IMR-90 (cell line): Measurements from ENCODE around the gene ACSS3. TPM values are rescaled to one million over a fixed set of nuclear protein-coding genes. Genes with fewer than 3 reads are reported as not detected.

ENCODE experiments used
- ATAC-seq: fragments of 200-7000 bp; cut with Tn5 transposase; 2 replicates; pipeline ENCODE4 v1.9.1; 2020; ENCODE audit warnings: low read depth, mild to moderate bottlenecking, moderate library complexity
- BruUV-seq: library from RNA; stranded (reverse); fragments of 400-500 nt; replicated peaks from 2 replicates; lab custom pipeline; 2021; lab: Mats Ljungman, UMichigan
- CTCF ChIA-PET: fragments of 300-600 bp; formaldehyde crosslinking; extraction: SDS; loops from one replicate; lab custom pipeline; 2021; ENCODE audit warnings: antibody characterized with exemption; lab: Yijun Ruan, JAX
- POLR2A ChIA-PET: fragments of 300-600 bp; sonication (Branson Sonifier 250); formaldehyde crosslinking; loops from one replicate; lab custom pipeline; 2022; ENCODE audit warnings: antibody characterized with exemption; ENCODE audit not compliant: unreplicated experiment; lab: Charles Lee
- DNase-seq: peaks from one replicate; pipeline ENCODE4 v3.0.0; 2013
- H2AFZ ChIP-seq: replicated peaks from 2 replicates; pipeline ENCODE3; 2013; ENCODE audit warnings: low read length, mild to moderate bottlenecking; ENCODE audit not compliant: poor library complexity
- H2AK5ac ChIP-seq: 2 replicates; pipeline ENCODE4 v1.6.1; 2013; ENCODE audit warnings: low read depth, low read length, inconsistent platforms
- H2AK9ac ChIP-seq: replicated peaks from 2 replicates; pipeline ENCODE3; 2013; ENCODE audit warnings: mild to moderate bottlenecking, low read depth, low read length, moderate library complexity; ENCODE audit not compliant: poor library complexity
- H2BK120ac ChIP-seq: 2 replicates; pipeline ENCODE4 v1.6.1; 2013; ENCODE audit warnings: low read depth, low read length, inconsistent platforms
- H2BK15ac ChIP-seq: 3 replicates; pipeline ENCODE4 v1.6.1; 2013; ENCODE audit warnings: low read depth, low read length, inconsistent platforms
- H2BK20ac ChIP-seq: 2 replicates; pipeline ENCODE4 v1.6.1; 2013; ENCODE audit warnings: low read depth, mild to moderate bottlenecking, inconsistent platforms, low read length, moderate library complexity
- H2BK5ac ChIP-seq: 2 replicates; pipeline ENCODE4 v1.6.1; 2013; ENCODE audit warnings: mild to moderate bottlenecking, low read depth, low read length, inconsistent platforms; ENCODE audit not compliant: poor library complexity, severe bottlenecking
- H3K14ac ChIP-seq: replicated peaks from 2 replicates; pipeline ENCODE4 v1.6.1; 2013; ENCODE audit warnings: low read depth, low read length, inconsistent platforms
- H3K18ac ChIP-seq: 2 replicates; pipeline ENCODE4 v1.6.1; 2013; ENCODE audit warnings: low read depth, low read length, control low read depth
- H3K23ac ChIP-seq: 2 replicates; pipeline ENCODE4 v1.6.1; 2013; ENCODE audit warnings: low read depth, low read length, inconsistent platforms
- H3K27ac ChIP-seq: 2 replicates; pipeline ENCODE4 v1.5.1; 2013; ENCODE audit warnings: mild to moderate bottlenecking, control low read depth, low read length; ENCODE audit not compliant: insufficient read depth
- H3K27me3 ChIP-seq: 2 replicates; pipeline ENCODE4 v1.6.1; 2013; ENCODE audit warnings: low read length; ENCODE audit not compliant: control insufficient read depth, insufficient read depth
- H3K36me3 ChIP-seq: 2 replicates; pipeline ENCODE4 v1.6.1; 2013; ENCODE audit warnings: low read length, mixed read lengths; ENCODE audit not compliant: control insufficient read depth, insufficient read depth
- H3K4ac ChIP-seq: 2 replicates; pipeline ENCODE4 v1.6.1; 2013; ENCODE audit warnings: low read depth, low read length, inconsistent platforms
- H3K4me1 ChIP-seq: 2 replicates; pipeline ENCODE4 v1.6.1; 2013; ENCODE audit warnings: low read length, mixed read lengths; ENCODE audit not compliant: control insufficient read depth, insufficient read depth
- H3K4me2 ChIP-seq: 2 replicates; pipeline ENCODE4 v1.6.1; 2013; ENCODE audit warnings: low read depth, mild to moderate bottlenecking, control low read depth, low read length, moderate library complexity
- H3K4me3 ChIP-seq: 2 replicates; pipeline ENCODE4 v1.5.1; 2013; ENCODE audit warnings: low read depth, mild to moderate bottlenecking, control low read depth, low read length, moderate library complexity; ENCODE audit not compliant: insufficient read depth
- H3K56ac ChIP-seq: 2 replicates; pipeline ENCODE4 v1.6.1; 2013; ENCODE audit warnings: low read length, inconsistent platforms; ENCODE audit not compliant: insufficient read depth; ENCODE audit errors: extremely low read depth
- H3K79me1 ChIP-seq, 2 experiments: 2 replicates each; pipeline ENCODE4 v1.6.1; 2013; ENCODE audit warnings: low read length in 2 of 2, inconsistent platforms in 1 of 2, low read depth in 1 of 2
- H3K9ac ChIP-seq: 2 replicates; pipeline ENCODE4 v1.6.1; 2013; ENCODE audit warnings: low read depth, low read length, control low read depth
- H3K9me1 ChIP-seq: 2 replicates; pipeline ENCODE4 v1.6.1; 2013; ENCODE audit warnings: low read length, inconsistent platforms; ENCODE audit not compliant: insufficient read depth
- H3K9me3 ChIP-seq: 2 replicates; pipeline ENCODE4 v1.6.1; 2013; ENCODE audit warnings: low read length; ENCODE audit not compliant: control insufficient read depth, insufficient read depth
- H4K20me1 ChIP-seq: 2 replicates; pipeline ENCODE4 v1.6.1; 2013; ENCODE audit warnings: low read length, inconsistent platforms; ENCODE audit not compliant: insufficient read depth
- H4K5ac ChIP-seq: 2 replicates; pipeline ENCODE4 v1.6.1; 2013; ENCODE audit warnings: mild to moderate bottlenecking, low read depth, low read length, control low read depth
- H4K8ac ChIP-seq, 2 experiments: 2 replicates each; pipeline ENCODE4 v1.6.1; 2013; ENCODE audit warnings: low read depth in 2 of 2, low read length in 2 of 2, control low read depth in 1 of 2, inconsistent platforms in 1 of 2
- H4K91ac ChIP-seq: 2 replicates; pipeline ENCODE4 v1.6.1; 2013; ENCODE audit warnings: low read depth, low read length, inconsistent platforms; ENCODE audit not compliant: insufficient read depth
- CEBPB ChIP-seq: IDR thresholded peaks from 2 replicates; pipeline ENCODE4 v1.6.1; 2012; ENCODE audit warnings: low read depth, low read length, improper control_type of control experiment
- CTCF ChIP-seq: conservative IDR thresholded peaks from 2 replicates; pipeline ENCODE4 v1.5.1; 2012; ENCODE audit warnings: mild to moderate bottlenecking, low read depth, low read length, improper control_type of control experiment
- ELK1 ChIP-seq: fragments of 150-350 bp; IDR thresholded peaks from 2 replicates; pipeline ENCODE4 v1.6.1; 2016; ENCODE audit warnings: low read depth, mild to moderate bottlenecking, low read length, moderate library complexity, borderline replicate concordance
- FOS ChIP-seq: fragments of 150-350 bp; IDR thresholded peaks from 2 replicates; pipeline ENCODE4 v1.6.1; 2016; ENCODE audit warnings: low read depth, low read length
- MAZ ChIP-seq: IDR thresholded peaks from 2 replicates; pipeline ENCODE4 v1.6.1; 2012; ENCODE audit warnings: low read depth, mild to moderate bottlenecking, low read length, improper control_type of control experiment, moderate library complexity, borderline replicate concordance
- POLR2A ChIP-seq: IDR thresholded peaks from 2 replicates; pipeline ENCODE4 v1.6.1; 2012; ENCODE audit warnings: mild to moderate bottlenecking, low read depth, low read length
- RAD21 ChIP-seq: IDR thresholded peaks from 2 replicates; pipeline ENCODE4 v1.6.1; 2012; ENCODE audit warnings: low read length, improper control_type of control experiment
- RFX5 ChIP-seq: IDR thresholded peaks from 2 replicates; pipeline ENCODE4 v1.8.0; 2012; ENCODE audit warnings: low read depth, mild to moderate bottlenecking, low read length, moderate library complexity
- SMC3 ChIP-seq: fragments of 150-350 bp; IDR thresholded peaks from 2 replicates; pipeline ENCODE4 v1.6.1; 2016; ENCODE audit warnings: low read depth, mild to moderate bottlenecking, antibody characterized with exemption, low read length, moderate library complexity
- WGBS, 2 experiments: methylation state at CpG; one replicate each; pipeline versions ENCODE4 v1.1.5 to v1.1.7; 2013; ENCODE audit warnings: missing lambda C conversion rate in 2 of 2; ENCODE audit not compliant: insufficient read length in 1 of 2; ENCODE audit errors: extremely low coverage in 2 of 2; 5-methylcytosine and 5-hydroxymethylcytosine counted together
- dilution Hi-C: fragments of 300-500 bp; cut with HindIII; formaldehyde crosslinking; loops from one replicate; pipeline ENCODE4 v1.14.3; 2018; ENCODE audit warnings: low sequenced_read_pairs; ENCODE audit not compliant: unreplicated experiment
- in situ Hi-C: fragments of 300-500 bp; cut with MboI; formaldehyde crosslinking; loops from 3 replicates; pipeline ENCODE4 v1.14.3; 2019; ENCODE audit warnings: low sequenced_read_pairs, inconsistent platforms, mixed read lengths
- intact Hi-C: fragments of 100-400 bp; cut with micrococcal nuclease; formaldehyde crosslinking; loops from 2 replicates; pipeline ENCODE4 v1.10.0; 2022
- polyA plus RNA-seq, 3 experiments: library from polyadenylated mRNA; depleted of rRNA; stranded (reverse); fragments of >200 nt; gene quantifications; 2 replicates each; pipeline ENCODE4 v1.2.3, GENCODE V29; 2012; ENCODE audit warnings: low replicate concordance in 1 of 3
- total RNA-seq: library from RNA; depleted of rRNA; stranded (reverse); fragments of >200 nt; gene quantifications from 2 replicates; pipeline ENCODE4 v1.2.3, GENCODE V29; 2012

The ACSS3 gene
- total and polyA plus RNA-seq, 2 of the 4 experiments (the other 2 are of a cell fraction), result 0.84 to 2.0 TPM

GRCh38 chr12:81205416-81205815 is 127.5 kb downstream of the ACSS3 start:
- Histone ChIP-seq H2BK20ac (no peak overlapping the region), H2BK15ac (no peak overlapping the region), H3K27ac (no peak overlapping the region), H2BK120ac (no peak overlapping the region), H3K14ac (no peak overlapping the region), H3K9ac (no peak overlapping the region), H3K4me2 (no peak overlapping the region), H3K56ac (no peak overlapping the region), H2AK5ac (no peak overlapping the region), H3K23ac (no peak overlapping the region), H3K4me3 (no peak overlapping the region), H2AK9ac (no peak overlapping the region), H3K18ac (no peak overlapping the region), H3K27me3 (no peaks in the 10 kb centered on the region), H3K36me3 (no peaks in the 10 kb centered on the region), H4K91ac (no peak overlapping the region), H3K4ac (no peak overlapping the region), H3K4me1 (no peaks in the 10 kb centered on the region), H3K9me3 (no peaks in the 10 kb centered on the region), H4K20me1 (no peaks in the 10 kb centered on the region), H2AFZ (no peak overlapping the region), H3K9me1 (no peaks in the 10 kb centered on the region), H2BK5ac (no peak overlapping the region), H4K5ac (no peak overlapping the region), H3K79me1 (no peaks in the 10 kb centered on the region), H4K8ac (no peak overlapping the region)
- in situ Hi-C loops (no loop called here), intact Hi-C loops (no loop called here), dilution Hi-C loops (no loop called here)
- POLR2A ChIA-PET, result no interaction called here
- no peak for TF ChIP-seq RFX5
- no peak for TF ChIP-seq RAD21
- TF ChIP-seq FOS, result no peak
- no peak for TF ChIP-seq POLR2A
- no peak for TF ChIP-seq ELK1
- TF ChIP-seq CTCF, result no peak
- no peak for TF ChIP-seq CEBPB
- no peak for TF ChIP-seq SMC3
- no peak for TF ChIP-seq MAZ
- DNase-seq (no peak), ATAC-seq (no peak)
- BruUV-seq, result no TSS peak
- CTCF ChIA-PET, result no interaction called here
- no CpG with 5 or more reads among the region's 1 CpG for WGBS, 2 experiments
